ENCODE results near the gene SMG1.
"Not testable (repeated sequence)": the region's sequence is repeated elsewhere in the genome, so short reads cannot be mapped to it uniquely, and the experiment has no call there.

SMG1 gene

DNA sequence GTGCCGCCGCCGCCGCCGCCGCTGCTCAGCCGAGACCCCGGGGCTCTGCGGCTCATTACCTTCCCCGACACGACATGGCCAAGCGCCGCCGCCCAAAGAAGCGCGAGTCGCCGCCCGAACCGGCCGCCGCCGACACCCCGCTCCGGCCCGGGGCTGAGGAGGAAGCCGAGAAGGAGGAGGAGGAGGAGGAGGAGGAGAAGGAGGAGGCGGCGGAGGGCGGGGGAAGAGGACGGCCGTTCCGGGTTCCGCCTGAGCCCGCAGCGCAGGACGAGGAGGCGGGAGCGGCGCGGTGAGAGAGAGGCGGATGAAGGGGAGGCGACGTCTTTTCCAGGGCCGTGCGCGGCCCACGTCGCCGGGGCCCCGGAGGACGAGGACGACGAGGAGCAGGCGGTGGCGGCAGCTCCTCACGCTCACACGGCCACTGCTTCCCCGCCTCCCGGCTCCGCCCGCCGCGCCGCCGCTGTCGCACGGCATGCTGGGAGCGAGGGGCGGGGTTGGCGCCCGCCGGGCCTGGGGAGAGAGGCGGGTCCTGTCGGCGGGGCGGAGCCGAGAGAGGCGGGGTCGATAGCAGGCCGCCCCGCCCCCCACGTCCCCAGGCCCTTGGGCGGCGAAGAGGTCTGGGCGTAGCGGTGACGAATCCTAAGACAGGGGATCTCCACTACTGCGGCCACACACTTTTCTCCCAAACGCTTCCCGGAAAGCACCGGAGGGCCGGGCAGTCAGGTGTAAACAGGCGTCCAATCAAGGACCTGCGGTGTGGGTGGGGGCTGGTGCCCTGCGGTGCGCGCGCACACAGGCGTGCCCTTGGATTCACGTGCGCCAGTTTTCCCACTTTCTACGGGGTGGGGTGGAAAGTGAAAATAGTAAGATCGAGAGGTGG is at the start of gene SMG1:
Gene SMG1 (minus strand): TSS at position 423 of the 880 bp plus-strand sequence. CDS start 367 bp downstream, at position 56.
- peak; percentile 96 for DNase-seq

GRCh38 chr16:18975109-18975508 is 48.9 kb upstream of the SMG1 start:
- no peak for DNase-seq

- DNase-seq: no peak
Observed at GRCh38 chr16:18969855-18970240, 43.6 kb upstream of the SMG1 start.

DNA sequence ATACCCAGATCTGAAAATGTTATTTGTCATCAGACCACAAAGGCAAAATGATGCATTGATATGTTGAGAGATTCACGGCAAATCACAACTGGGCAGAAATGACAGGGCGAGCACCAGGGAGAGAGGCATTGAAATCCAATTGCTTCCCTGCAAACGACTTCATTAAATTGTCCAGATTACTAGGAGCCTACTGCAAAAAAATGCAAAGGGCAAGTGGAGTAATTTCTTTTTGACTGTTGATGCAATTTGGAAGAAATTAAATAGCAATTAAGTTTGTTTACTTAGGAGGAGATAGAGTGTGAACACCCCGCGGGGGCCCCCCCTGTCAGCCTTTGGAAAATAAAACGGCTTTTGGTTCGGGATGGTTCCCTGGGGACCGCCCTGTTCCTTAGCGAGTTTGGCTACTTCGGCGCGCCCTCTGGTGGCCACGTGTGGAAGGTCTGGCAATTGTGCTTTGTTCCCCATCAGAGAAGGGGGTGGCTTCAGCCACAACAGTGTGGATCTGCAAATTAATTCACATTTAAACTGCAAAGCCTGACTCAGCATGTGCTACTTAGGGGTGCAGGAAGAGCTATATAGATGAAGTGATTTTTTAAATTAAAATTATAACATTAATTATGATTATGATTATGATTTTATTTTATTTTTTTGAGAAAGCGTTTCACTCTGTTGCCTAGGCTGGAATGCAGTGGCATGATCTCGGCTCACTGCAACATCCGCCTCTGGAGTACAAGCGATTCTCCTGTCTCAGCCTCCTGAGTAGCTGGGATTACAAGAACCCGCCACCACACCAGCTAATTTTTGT is 43.0 kb upstream of the SMG1 start:
- peak; percentile 93 for DNase-seq

DNA sequence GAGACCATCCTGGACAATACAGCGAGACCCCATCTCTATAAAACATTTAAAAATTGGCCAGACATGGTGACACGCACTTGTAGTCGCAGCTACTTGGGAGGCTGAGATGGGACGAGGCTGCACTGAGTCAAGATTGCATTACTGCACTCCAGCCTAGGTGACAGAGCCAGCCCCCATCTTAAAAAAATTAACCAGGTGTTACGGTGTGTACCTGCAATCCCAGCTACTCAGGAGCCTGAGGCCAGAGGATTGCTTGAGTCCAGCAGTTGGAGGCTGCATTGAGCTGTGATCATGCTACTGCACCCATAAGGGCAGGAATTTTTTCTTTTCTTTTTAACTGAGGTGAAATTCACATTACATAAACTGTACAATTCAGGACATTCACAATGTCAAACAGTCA is 40.6 kb upstream of the SMG1 start:
- no peak for DNase-seq

DNA sequence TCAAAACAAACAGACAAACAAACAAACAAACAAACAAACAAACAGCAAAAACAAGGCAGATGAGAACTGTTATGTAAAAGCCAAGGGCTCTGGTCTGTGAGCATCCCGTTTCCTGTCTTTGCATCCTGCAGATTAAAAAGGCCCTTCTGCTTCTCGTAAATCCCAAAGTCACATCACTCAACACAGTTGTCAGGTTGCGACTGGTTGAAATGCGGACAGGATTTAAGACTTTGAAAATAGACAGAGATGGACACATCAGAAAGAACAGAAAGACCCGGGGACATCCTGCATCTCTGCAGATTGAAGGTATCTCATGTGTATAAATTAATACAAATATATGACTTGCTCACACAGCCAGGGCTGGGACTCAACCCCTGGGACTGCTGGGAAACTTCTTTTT is 39.3 kb upstream of the SMG1 start:
- no peak for DNase-seq

GRCh38 chr16:18959031-18959505 is 32.9 kb upstream of the SMG1 start:
- DNase-seq: no peak

GRCh38 chr16:18958621-18959029 is 32.4 kb upstream of the SMG1 start:
- no peak for DNase-seq

- not testable (repeated sequence) for DNase-seq
Observed at GRCh38 chr16:18956658-18957241, 30.5 kb upstream of the SMG1 start.

DNA sequence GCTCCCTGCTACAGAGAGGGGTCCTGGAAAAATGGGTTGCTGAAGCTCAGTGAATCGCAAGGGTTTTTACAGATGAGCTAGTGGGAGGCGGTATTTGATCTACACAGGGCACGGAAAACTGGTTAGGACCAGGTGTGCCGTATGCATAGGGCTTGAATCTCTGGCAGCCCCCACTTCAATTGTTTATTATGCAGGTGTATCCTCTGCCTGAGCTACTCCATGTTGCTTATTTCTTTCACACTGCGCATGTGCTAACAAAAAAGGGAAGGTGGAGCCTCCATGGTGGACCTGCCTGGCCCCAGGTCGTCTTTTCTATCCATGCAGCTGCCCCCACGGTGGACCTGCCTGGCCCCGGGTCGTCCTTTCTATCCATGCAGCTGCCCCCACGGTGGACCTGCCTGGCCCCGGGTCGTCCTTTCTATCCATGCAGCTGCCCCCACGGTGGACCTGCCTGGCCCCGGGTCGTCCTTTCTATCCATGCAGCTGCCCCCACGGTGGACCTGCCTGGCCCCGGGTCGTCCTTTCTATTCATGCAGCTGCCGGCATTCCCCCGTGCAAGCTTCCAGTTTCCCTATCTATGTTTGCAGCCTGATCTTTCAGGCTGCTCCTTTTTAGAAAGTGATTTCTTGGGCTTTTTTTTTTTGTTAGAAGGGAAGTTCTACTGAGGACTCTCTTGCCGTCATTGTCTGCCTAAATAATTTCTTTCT is 29.8 kb upstream of the SMG1 start:
- DNase-seq: peak; percentile 67

- DNase-seq: no peak
Observed at GRCh38 chr16:18953547-18953946, 27.3 kb upstream of the SMG1 start.

DNA sequence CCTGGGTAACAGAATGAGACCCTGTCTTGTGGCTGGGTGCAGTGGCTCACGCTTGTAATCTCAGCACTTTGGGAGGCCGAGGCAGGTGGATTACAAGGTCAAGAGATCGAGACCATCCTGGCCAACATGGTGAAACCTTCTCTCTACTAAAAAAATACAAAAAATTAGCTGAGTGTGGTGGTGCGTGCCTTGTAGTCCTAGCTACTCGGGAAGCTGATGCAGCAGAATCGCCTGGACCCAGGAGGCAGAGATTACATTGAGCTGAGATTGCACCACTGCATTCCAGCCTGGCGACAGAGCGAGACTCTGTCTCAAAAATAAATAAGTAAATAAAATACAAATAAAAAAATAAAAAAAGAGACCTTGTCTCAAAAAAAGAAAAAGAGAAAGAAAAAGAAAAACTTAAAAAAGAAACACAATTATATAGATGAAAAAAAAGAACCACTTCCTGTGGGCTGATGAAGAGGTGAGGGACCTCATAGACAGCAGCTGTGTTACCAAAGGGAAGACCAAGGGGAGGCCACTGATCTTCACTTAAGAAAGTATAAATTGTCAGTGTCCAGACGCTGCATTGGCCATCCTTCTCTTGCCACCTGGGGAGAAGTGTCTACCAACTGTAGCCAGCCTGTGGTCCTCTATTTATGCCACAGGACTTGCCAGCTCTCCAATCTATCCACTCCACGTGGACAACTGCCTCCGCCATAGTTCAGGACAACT is 24.4 kb upstream of the SMG1 start:
- no peak for DNase-seq

DNA sequence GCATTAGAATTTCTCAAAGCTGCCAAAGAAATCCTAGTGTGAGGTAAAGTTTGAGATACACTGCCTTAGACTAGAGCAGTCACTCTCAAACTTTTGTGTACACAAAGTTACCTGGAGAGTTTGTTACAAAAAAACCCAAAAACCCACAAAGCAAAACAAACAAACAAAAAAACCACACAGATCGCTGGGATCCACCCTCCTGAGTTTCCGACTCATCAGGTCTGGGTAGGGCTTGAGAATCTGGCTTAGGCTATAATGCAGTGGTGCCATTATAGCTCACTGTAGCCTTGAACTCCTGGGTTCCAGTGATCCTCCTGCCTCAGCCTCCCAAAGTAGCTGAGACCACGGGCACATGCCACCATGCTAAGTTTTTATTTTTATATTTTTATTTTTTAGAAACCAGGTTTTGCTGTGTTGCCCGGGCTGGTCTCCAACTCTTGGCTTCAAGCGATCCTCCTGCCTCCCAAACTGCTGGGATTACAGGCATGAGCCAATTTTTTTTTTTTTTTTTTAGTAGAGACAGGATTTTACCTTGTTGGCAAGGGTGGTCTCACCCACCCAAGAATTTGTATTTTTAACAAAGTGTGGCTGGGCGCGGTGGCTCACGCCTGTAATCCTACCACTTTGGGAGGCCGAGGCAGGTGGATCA is 22.3 kb upstream of the SMG1 start:
- no peak for DNase-seq

- no peak for DNase-seq
Observed at GRCh38 chr16:18945233-18945632, 19.0 kb upstream of the SMG1 start.

GRCh38 chr16:18943414-18943813 is 17.2 kb upstream of the SMG1 start:
- DNase-seq: no peak

- no peak for DNase-seq
Observed at GRCh38 chr16:18942061-18942460, 15.9 kb upstream of the SMG1 start.

DNA sequence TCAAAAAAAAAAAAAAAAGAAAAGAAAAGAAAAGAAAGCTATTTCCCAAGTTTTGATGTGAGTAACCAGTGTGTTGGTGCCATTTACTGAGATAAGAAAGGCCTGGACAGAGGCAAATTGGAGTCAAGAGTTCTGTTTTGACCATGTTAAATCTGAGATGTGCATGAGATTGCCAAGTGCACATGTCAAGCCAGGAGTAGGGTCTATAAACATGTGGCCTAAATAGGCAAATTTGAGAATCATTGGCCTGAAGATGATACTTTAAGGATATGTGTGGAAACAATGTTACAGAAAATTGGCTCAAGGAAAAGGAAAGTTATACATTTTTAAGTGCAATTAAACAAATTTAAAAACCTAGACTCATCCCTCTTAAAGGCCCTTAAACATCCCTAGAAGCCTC is 15.3 kb upstream of the SMG1 start:
- no peak for DNase-seq

DNA sequence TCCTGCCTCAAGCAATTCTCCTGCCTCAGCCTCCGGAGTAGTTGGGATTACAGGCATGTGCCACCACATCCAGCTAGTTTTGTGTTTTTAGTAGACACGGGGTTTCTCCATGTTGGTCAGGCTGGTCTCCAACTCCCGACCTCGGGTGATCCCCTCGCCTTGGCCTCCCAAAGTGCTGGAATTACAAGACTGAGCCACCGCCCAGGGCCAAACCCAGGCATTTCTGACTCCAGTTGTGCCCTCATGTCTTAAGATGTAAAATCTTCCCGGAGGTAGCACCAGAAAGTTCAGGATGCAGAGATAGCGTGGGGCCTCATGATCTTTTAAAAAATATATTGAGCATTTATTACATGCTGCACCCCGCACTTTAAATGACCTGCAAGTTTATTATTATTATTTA is 12.8 kb upstream of the SMG1 start:
- DNase-seq: no peak

GRCh38 chr16:18937390-18937789 is 11.2 kb upstream of the SMG1 start:
- no peak for DNase-seq

DNA sequence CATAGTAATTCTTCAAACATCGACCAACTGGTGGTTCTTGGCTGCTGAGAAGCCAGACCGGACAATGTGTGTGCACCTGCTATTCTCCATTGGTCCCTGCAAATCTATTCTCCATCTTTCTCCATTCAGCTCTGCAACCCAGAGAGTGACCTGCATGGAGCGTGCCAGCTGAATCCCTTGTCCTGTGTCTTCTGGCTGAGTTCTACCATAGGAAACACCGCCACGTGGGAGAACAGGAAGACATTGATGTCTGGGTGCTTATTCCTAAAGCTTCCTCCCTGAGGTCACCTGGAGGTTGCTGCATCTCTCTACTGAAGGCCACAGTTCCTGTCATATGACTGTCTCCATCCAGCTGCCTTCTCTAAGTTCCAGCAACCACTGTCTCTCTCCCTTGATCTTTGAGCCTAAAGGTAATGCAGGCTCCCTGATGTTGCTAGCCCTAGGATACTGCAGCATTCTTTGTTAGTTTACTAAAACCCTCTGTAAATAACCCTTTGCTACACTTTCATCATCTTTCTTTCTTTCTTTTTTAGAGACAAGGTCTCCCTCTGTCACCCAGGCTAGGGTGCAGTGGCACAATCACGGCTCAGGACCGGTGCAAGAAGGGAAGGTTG is 10.6 kb upstream of the SMG1 start:
- DNase-seq: peak; percentile 38

DNA sequence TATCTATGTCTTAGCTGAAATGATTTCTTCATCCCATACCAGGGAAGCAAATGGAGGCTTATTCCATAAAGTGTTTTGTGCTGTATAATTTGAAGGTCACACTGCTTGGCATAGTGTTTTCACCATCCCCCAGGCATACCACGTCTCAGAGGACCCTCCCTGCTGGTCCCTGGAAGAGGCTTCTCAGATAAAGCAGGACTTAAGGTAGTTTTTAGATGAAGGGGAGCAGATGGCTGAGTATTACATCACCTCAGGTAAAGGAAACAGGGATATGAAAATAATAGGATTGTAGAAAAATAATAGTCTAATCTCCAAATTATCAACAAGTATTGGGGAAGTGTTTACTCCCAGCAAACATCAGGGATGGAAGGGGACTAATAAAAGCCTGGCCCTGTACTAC is 7.3 kb upstream of the SMG1 start:
- DNase-seq: no peak
